Glomerular visceral epithelial cell (primary cell): Measurements from ENCODE around the gene DNASE1L1.

ENCODE experiments used
- DNase-seq: peaks from one replicate; pipeline ENCODE4 v3.0.0-alpha.2; 2016; ENCODE audit errors: extremely low spot score

DNASE1L1 gene

GRCh38 chrX:154367474-154368308 lies 41.4 kb downstream of the DNASE1L1 start:
- DNase-seq = no peak

- DNase-seq = no peak
Measured at GRCh38 chrX:154366666-154367055, 42.4 kb downstream of the DNASE1L1 start.

GRCh38 chrX:154365997-154366665 lies 42.9 kb downstream of the DNASE1L1 start:
- no peak for DNase-seq

GRCh38 chrX:154365052-154365600 lies 43.9 kb downstream of the DNASE1L1 start:
- DNase-seq = no peak

GRCh38 chrX:154363706-154364439 lies 45.2 kb downstream of the DNASE1L1 start:
- DNase-seq = no peak

GRCh38 chrX:154362085-154362742 lies 46.8 kb downstream of the DNASE1L1 start:
- no peak for DNase-seq

- DNase-seq = no peak
Measured at GRCh38 chrX:154360155-154360713, 48.8 kb downstream of the DNASE1L1 start.

GRCh38 chrX:154359362-154360154 lies 49.5 kb downstream of the DNASE1L1 start:
- DNase-seq = no peak

GRCh38 chrX:154358829-154359228 lies 50.2 kb downstream of the DNASE1L1 start:
- DNase-seq = no peak

GRCh38 chrX:154358011-154358410 lies 51.0 kb downstream of the DNASE1L1 start:
- DNase-seq = no peak

- DNase-seq = no peak
Measured at GRCh38 chrX:154357205-154357604, 51.8 kb downstream of the DNASE1L1 start.

- no peak for DNase-seq
Measured at GRCh38 chrX:154356596-154356995, 52.5 kb downstream of the DNASE1L1 start.

- DNase-seq = no peak
Measured at GRCh38 chrX:154355776-154356140, 53.3 kb downstream of the DNASE1L1 start.

GRCh38 chrX:154355094-154355775 lies 53.8 kb downstream of the DNASE1L1 start:
- no peak for DNase-seq

- no peak for DNase-seq
Measured at GRCh38 chrX:154354516-154354915, 54.5 kb downstream of the DNASE1L1 start.

GRCh38 chrX:154354013-154354412 lies 55.0 kb downstream of the DNASE1L1 start:
- DNase-seq = no peak

- DNase-seq = no peak
Measured at GRCh38 chrX:154353172-154353843, 55.7 kb downstream of the DNASE1L1 start.

GRCh38 chrX:154352466-154352865 lies 56.6 kb downstream of the DNASE1L1 start:
- DNase-seq = no peak

GRCh38 chrX:154352012-154352401 lies 57.0 kb downstream of the DNASE1L1 start:
- DNase-seq = no peak
